D721Med (cell line): ENCODE data around the gene PPP6C.
"Not testable (repeated sequence)": the region's sequence is repeated elsewhere in the genome, so short reads cannot be mapped to it uniquely, and the experiment has no call there.

Source experiments
- DNase-seq: peaks from one replicate; pipeline ENCODE4 v3.0.0; 2011; ENCODE audit warnings: low spot score; ENCODE audit not compliant: insufficient read length
- FAIRE-seq: peaks from 2 replicates; lab custom pipeline; 2011; peaks lifted over from hg19 to GRCh38; lab: Jason Lieb, UNC
- CTCF ChIP-seq: IDR thresholded peaks from 2 replicates; pipeline ENCODE4 v1.5.1; 2012; ENCODE audit warnings: mild to moderate bottlenecking, control low read depth; ENCODE audit not compliant: insufficient read depth; ENCODE audit errors: missing control alignments

PPP6C gene

DNA sequence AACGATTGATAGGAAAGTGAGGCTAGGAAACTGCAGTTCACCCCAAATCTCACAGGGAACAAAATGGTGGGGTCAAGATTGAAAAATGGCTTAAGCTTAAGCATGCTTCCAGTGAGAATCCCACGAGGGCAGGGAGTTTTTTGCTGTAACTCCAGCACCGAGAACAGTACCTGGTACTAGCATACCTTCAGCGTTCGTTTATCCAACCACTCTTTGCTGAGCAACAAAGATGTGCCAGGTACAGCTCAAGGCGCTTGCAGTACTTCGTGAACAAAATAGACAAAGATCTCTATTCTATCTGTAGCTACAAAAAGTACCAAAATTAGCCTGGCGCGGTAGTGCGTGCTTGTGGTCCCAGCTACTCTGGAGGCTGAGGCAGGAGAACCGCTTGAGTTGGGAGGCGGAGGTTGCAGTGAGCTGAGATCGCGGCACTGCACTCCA, 778 bp upstream of the PPP6C start:
- DNase-seq (no peak), FAIRE-seq (no peak)
- TF ChIP-seq CTCF, result no peak

DNA sequence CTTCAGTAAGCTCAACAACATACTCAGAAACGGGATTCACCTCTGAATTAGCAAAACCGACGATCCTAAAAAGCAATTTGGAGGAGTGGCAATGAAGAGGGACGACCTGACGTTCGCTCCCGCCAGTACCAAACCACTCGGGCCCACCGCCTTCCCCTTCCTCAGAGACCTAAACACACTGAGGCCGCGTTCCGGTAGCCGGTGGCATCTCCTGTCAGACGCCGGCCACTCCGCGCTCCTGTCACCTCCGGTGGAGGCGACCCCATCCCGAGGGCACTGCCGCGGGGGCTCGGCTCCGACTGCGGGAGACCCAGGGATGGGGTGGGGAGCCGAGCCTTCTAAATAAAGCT, 617 bp downstream of the PPP6C start:
- FAIRE-seq, result no peak
- no peak for TF ChIP-seq CTCF
- no peak for DNase-seq

GRCh38 chr9:125183561-125183960, 6.0 kb downstream of the PPP6C start:
- TF ChIP-seq CTCF, result no peak
- FAIRE-seq, result no peak
- no peak for DNase-seq

GRCh38 chr9:125183054-125183453, 6.5 kb downstream of the PPP6C start:
- no peak for TF ChIP-seq CTCF
- FAIRE-seq (no peak), DNase-seq (no peak)

DNA sequence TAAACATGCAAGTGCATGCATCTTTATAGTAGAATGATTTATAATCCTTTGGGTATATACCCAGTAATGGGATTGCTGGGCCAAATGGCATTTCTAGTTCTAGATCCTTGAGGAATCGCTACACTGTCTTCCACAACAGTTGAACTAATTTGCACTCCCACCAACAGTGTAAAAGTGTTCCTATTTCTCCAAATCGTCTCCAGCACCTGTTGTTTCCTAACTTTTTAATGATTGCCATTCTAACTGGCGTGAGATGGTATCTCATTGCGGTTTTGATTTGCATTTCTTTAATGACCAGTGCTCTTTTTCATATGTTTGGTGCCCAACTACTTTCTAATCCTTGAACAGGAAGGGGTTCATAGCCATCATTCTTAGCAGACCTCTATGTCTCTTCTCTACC, 7.8 kb downstream of the PPP6C start:
- not testable (repeated sequence) for DNase-seq, FAIRE-seq

- no peak for FAIRE-seq
- TF ChIP-seq CTCF, result no peak
- no peak for DNase-seq
Observed at GRCh38 chr9:125180876-125181275, 8.7 kb downstream of the PPP6C start.

DNA sequence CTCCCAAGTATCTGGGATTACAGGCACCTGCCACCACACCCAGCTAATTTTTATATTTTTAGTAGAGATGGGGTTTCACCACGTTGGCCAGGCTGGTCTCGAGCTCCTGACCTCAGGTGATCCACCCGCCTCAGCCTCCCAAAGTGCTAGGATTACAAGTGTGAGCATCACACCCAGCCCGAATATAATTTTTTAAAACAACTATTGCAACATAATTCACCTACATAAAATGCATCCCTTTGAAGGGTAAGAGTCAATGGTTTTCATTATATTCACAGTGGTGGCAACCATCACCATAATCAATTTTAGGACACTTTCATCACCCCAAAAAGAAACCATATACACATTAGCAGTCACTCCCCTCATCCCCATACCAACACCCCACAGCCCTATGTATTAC, 9.8 kb downstream of the PPP6C start:
- not testable (repeated sequence) for DNase-seq, FAIRE-seq

- no peak for DNase-seq
- no peak for FAIRE-seq
- TF ChIP-seq CTCF, result no peak
Observed at GRCh38 chr9:125177888-125178287, 11.7 kb downstream of the PPP6C start.
